T-helper 2 cell treated with Interferon-gamma antibody and Interleukin-4, amounts not matched to agents 5 μg/mL and 100 μg/mL, for 36 hours (primary cell): ENCODE data around the gene FBXL13.
A peak's percentile ranks its signal among the peaks of the same experiment; 100 is the strongest.

Source experiments
- DNase-seq: peaks from one replicate; pipeline ENCODE4 v3.0.0; 2021; ENCODE audit warnings: low spot score
- H3K27ac Mint-ChIP-seq: one replicate; pipeline ENCODE4 v1.8.0; 2021; ENCODE audit warnings: mild to moderate bottlenecking, mixed read lengths
- H3K27me3 Mint-ChIP-seq: one replicate; pipeline ENCODE4 v1.8.0; 2021; ENCODE audit warnings: low read depth, mixed read lengths
- H3K36me3 Mint-ChIP-seq: one replicate; pipeline ENCODE4 v1.8.0; 2021; ENCODE audit warnings: low read depth, mixed read lengths
- H3K4me1 Mint-ChIP-seq: one replicate; pipeline ENCODE4 v1.8.0; 2021; ENCODE audit warnings: low read depth, mixed read lengths
- H3K4me3 Mint-ChIP-seq: one replicate; pipeline ENCODE4 v1.8.0; 2022; ENCODE audit warnings: mild to moderate bottlenecking, moderate library complexity, mixed read lengths
- H3K9me3 Mint-ChIP-seq: one replicate; pipeline ENCODE4 v1.8.0; 2021; ENCODE audit warnings: mixed read lengths

The FBXL13 gene

GRCh38 chr7:102837802-102838201 lies 236.8 kb downstream of the FBXL13 start:
- Mint-ChIP-seq H3K4me3 (no peak overlapping the region), H3K36me3 (no peaks in the 10 kb centered on the region), H3K27ac (no peak overlapping the region), H3K27me3 (peaks cover 21% of the 10 kb centered on the region), H3K9me3 (no peaks in the 10 kb centered on the region), H3K4me1 (peaks cover 5% of the 10 kb centered on the region)
- no peak for DNase-seq

- no peak for DNase-seq
- Mint-ChIP-seq H3K36me3 (no peaks in the 10 kb centered on the region), H3K4me3 (no peak overlapping the region), H3K27ac (no peak overlapping the region), H3K9me3 (no peaks in the 10 kb centered on the region), H3K27me3 (peaks cover 16% of the 10 kb centered on the region), H3K4me1 (peaks cover 5% of the 10 kb centered on the region)
These were observed 237.6 kb downstream of the FBXL13 start for GRCh38 chr7:102836977-102837376.

GRCh38 chr7:102836191-102836919 lies 238.2 kb downstream of the FBXL13 start:
- Mint-ChIP-seq H3K9me3 (no peaks in the 10 kb centered on the region), H3K4me1 (peaks cover 5% of the 10 kb centered on the region), H3K27ac (no peak overlapping the region), H3K36me3 (no peaks in the 10 kb centered on the region), H3K4me3 (no peak overlapping the region), H3K27me3 (peaks cover 14% of the 10 kb centered on the region)
- no peak for DNase-seq

GRCh38 chr7:102834999-102835398 lies 239.6 kb downstream of the FBXL13 start:
- no peaks in the 10 kb centered on the region for H3K9me3 Mint-ChIP-seq
- H3K4me3 Mint-ChIP-seq, result no peak overlapping the region
- peaks cover 5% of the 10 kb centered on the region for H3K4me1 Mint-ChIP-seq
- peak; percentile 63 for DNase-seq
- H3K27ac Mint-ChIP-seq, result no peak overlapping the region
- H3K36me3 Mint-ChIP-seq, result peaks cover 2% of the 10 kb centered on the region
- peaks cover 14% of the 10 kb centered on the region for H3K27me3 Mint-ChIP-seq

- H3K4me1 Mint-ChIP-seq, result peaks cover 5% of the 10 kb centered on the region
- no peak overlapping the region for H3K27ac Mint-ChIP-seq
- H3K27me3 Mint-ChIP-seq, result peaks cover 14% of the 10 kb centered on the region
- H3K36me3 Mint-ChIP-seq, result peaks cover 2% of the 10 kb centered on the region
- DNase-seq, result no peak
- no peaks in the 10 kb centered on the region for H3K9me3 Mint-ChIP-seq
- no peak overlapping the region for H3K4me3 Mint-ChIP-seq
These were observed 240.1 kb downstream of the FBXL13 start for GRCh38 chr7:102834466-102834865.

- Mint-ChIP-seq H3K9me3 (no peaks in the 10 kb centered on the region), H3K4me1 (peaks cover 5% of the 10 kb centered on the region), H3K36me3 (peaks cover 6% of the 10 kb centered on the region), H3K4me3 (no peak overlapping the region), H3K27me3 (peaks cover 14% of the 10 kb centered on the region), H3K27ac (no peak overlapping the region)
- no peak for DNase-seq
These were observed 241.3 kb downstream of the FBXL13 start for GRCh38 chr7:102833343-102833742.

GRCh38 chr7:102832674-102833073 lies 241.9 kb downstream of the FBXL13 start:
- DNase-seq, result no peak
- H3K4me1 Mint-ChIP-seq, result peaks cover 5% of the 10 kb centered on the region
- peaks cover 12% of the 10 kb centered on the region for H3K27me3 Mint-ChIP-seq
- H3K4me3 Mint-ChIP-seq, result no peak overlapping the region
- no peak overlapping the region for H3K27ac Mint-ChIP-seq
- peaks cover 6% of the 10 kb centered on the region for H3K36me3 Mint-ChIP-seq
- H3K9me3 Mint-ChIP-seq, result no peaks in the 10 kb centered on the region

- H3K4me3 Mint-ChIP-seq, result no peak overlapping the region
- peaks cover 3% of the 10 kb centered on the region for H3K4me1 Mint-ChIP-seq
These were observed 244.4 kb downstream of the FBXL13 start for GRCh38 chr7:102830197-102830596.

GRCh38 chr7:102829075-102829474 lies 245.5 kb downstream of the FBXL13 start:
- peaks cover 2% of the 10 kb centered on the region for H3K27me3 Mint-ChIP-seq
- H3K27ac Mint-ChIP-seq, result no peak overlapping the region
- peaks cover 8% of the 10 kb centered on the region for H3K36me3 Mint-ChIP-seq
- no peaks in the 10 kb centered on the region for H3K4me1 Mint-ChIP-seq
- H3K4me3 Mint-ChIP-seq, result no peak overlapping the region
- H3K9me3 Mint-ChIP-seq, result no peaks in the 10 kb centered on the region
- DNase-seq, result no peak

More at GRCh38 chr7:102830197-102830596, 244.4 kb downstream of the FBXL13 start:
- H3K36me3 Mint-ChIP-seq, result peaks cover 8% of the 10 kb centered on the region
- H3K9me3 Mint-ChIP-seq, result no peaks in the 10 kb centered on the region
- H3K27ac Mint-ChIP-seq, result no peak overlapping the region
- DNase-seq, result no peak
- peaks cover 2% of the 10 kb centered on the region for H3K27me3 Mint-ChIP-seq

- DNase-seq, result no peak
- Mint-ChIP-seq H3K27me3 (peaks cover 2% of the 10 kb centered on the region), H3K4me1 (no peaks in the 10 kb centered on the region), H3K9me3 (no peaks in the 10 kb centered on the region), H3K4me3 (no peak overlapping the region), H3K27ac (no peak overlapping the region), H3K36me3 (peaks cover 8% of the 10 kb centered on the region)
These were observed 246.3 kb downstream of the FBXL13 start for GRCh38 chr7:102828286-102828685.

GRCh38 chr7:102823390-102824119 lies 251.0 kb downstream of the FBXL13 start:
- Mint-ChIP-seq H3K36me3 (peaks cover 2% of the 10 kb centered on the region), H3K4me1 (no peaks in the 10 kb centered on the region), H3K4me3 (no peak overlapping the region), H3K27ac (no peak overlapping the region), H3K27me3 (no peaks in the 10 kb centered on the region), H3K9me3 (no peaks in the 10 kb centered on the region)
- DNase-seq, result no peak

GRCh38 chr7:102821994-102822747 lies 252.4 kb downstream of the FBXL13 start:
- Mint-ChIP-seq H3K36me3 (peaks cover under 1% of the 10 kb centered on the region), H3K4me3 (no peak overlapping the region), H3K27me3 (no peaks in the 10 kb centered on the region), H3K27ac (no peak overlapping the region), H3K4me1 (no peaks in the 10 kb centered on the region), H3K9me3 (no peaks in the 10 kb centered on the region)
- no peak for DNase-seq

GRCh38 chr7:102819151-102819550 lies 255.4 kb downstream of the FBXL13 start:
- Mint-ChIP-seq H3K27ac (no peak overlapping the region), H3K9me3 (no peaks in the 10 kb centered on the region), H3K4me1 (peaks cover 4% of the 10 kb centered on the region), H3K4me3 (no peak overlapping the region), H3K27me3 (no peaks in the 10 kb centered on the region), H3K36me3 (no peaks in the 10 kb centered on the region)
- DNase-seq, result no peak
